Measurements from ENCODE around the gene SPOCK1. TPM values are rescaled to one million over a fixed set of nuclear protein-coding genes. Genes with fewer than 3 reads are reported as not detected.

The SPOCK1 gene
- total RNA-seq, 1 experiment from 2014 or later = 0.27 TPM

GRCh38 chr5:137486707-137487106, 12.4 kb downstream of the SPOCK1 start:
- no peak overlapping the region for H3K4me3 ChIP-seq (replicated peaks in 1 of 2; ENCODE audit: low read depth in 1 of 2, low read length in 2 of 2)
- TF ChIP-seq CBX3 (IDR thresholded peaks at IDR 0.05; ENCODE audit: low read depth) = no peak
- TF ChIP-seq SRF (IDR thresholded peaks at IDR 0.05; ENCODE audit: low read depth) = no peak
- no peak for TF ChIP-seq CTCF (IDR thresholded peaks at IDR 0.05 in 2 of 3, conservative IDR thresholded peaks at IDR 0.05 in 1 of 3; ENCODE audit: borderline replicate concordance in 1 of 3, insufficient read depth in 1 of 3, low read depth in 2 of 3, low read length in 2 of 3)
- TF ChIP-seq REST (IDR thresholded peaks at IDR 0.05; ENCODE audit: low read depth) = no peak
- TF ChIP-seq YY1 (IDR thresholded peaks at IDR 0.05; ENCODE audit: extremely low read depth, insufficient replicate concordance, low read depth, low read length) = no peak
- TF ChIP-seq ZFX (IDR thresholded peaks at IDR 0.05) = no peak
- no peak for TF ChIP-seq CEBPB (IDR thresholded peaks at IDR 0.05; ENCODE audit: low read depth)
- no peak for TF ChIP-seq RAD21 (IDR thresholded peaks at IDR 0.05; ENCODE audit: low read depth)
- TF ChIP-seq JUND (IDR thresholded peaks at IDR 0.05) = no peak
- TF ChIP-seq TCF7L2 (IDR thresholded peaks at IDR 0.05; ENCODE audit: borderline replicate concordance, extremely low read depth, insufficient read depth, insufficient read length) = no peak
- no peak for TF ChIP-seq POLR2A (IDR thresholded peaks at IDR 0.05; ENCODE audit: borderline replicate concordance, extremely low read depth, insufficient read depth, insufficient read length)
- TF ChIP-seq POLR2AphosphoS5 (IDR thresholded peaks at IDR 0.05; ENCODE audit: low read depth, low read length) = no peak
- no peak for TF ChIP-seq ZBTB33 (IDR thresholded peaks at IDR 0.05; ENCODE audit: extremely low read depth, insufficient replicate concordance, low read length)
- TF ChIP-seq EZH2 (IDR thresholded peaks at IDR 0.05) = no peak
- no peak for TF ChIP-seq EZH2phosphoT487 (IDR thresholded peaks at IDR 0.05; ENCODE audit: borderline replicate concordance)
- TF ChIP-seq MAX (IDR thresholded peaks at IDR 0.05) = no peak
- TF ChIP-seq ELF1 (IDR thresholded peaks at IDR 0.05; ENCODE audit: borderline replicate concordance, low read depth) = no peak
- no peak for TF ChIP-seq ZNF274 (IDR thresholded peaks at IDR 0.05; ENCODE audit: low read depth, low read length)
- TF ChIP-seq SP1 (IDR thresholded peaks at IDR 0.05; ENCODE audit: low read depth) = no peak
- TF ChIP-seq EGR1 (IDR thresholded peaks at IDR 0.05; ENCODE audit: low read depth) = no peak
- no peaks in the 10 kb centered on the region for H3K36me3 ChIP-seq (ENCODE audit: control insufficient read depth in 1 of 2, insufficient read depth in 2 of 2, low read length in 2 of 2)
- DNase-seq (ENCODE audit: low read depth, low spot score) = no peak
- POLR2A ChIA-PET = no interaction called here
- H3K27me3 ChIP-seq (ENCODE audit: insufficient read depth, low read length) = peaks cover 8% of the 10 kb centered on the region; the same call in 1 of the 2 replicates
- no peaks in the 10 kb centered on the region for H3K9me2 ChIP-seq (ENCODE audit: insufficient read depth)
- H3K4me1 ChIP-seq (ENCODE audit: control insufficient read depth in 1 of 2, insufficient read depth in 2 of 2, low read length in 2 of 2) = no peaks in the 10 kb centered on the region
- no peak overlapping the region for H2AFZ ChIP-seq (ENCODE audit: low read depth, low read length, poor library complexity, severe bottlenecking)
- CTCF ChIA-PET = no interaction called here
- no peak overlapping the region for H3K27ac ChIP-seq (ENCODE audit: low read depth, low read length)
- intact Hi-C loops (cut with micrococcal nuclease) = no loop called here
- ATAC-seq = no peak
- no peaks in the 10 kb centered on the region for H3K9me3 ChIP-seq (ENCODE audit: control insufficient read depth in 1 of 2, insufficient read depth in 1 of 2, low read depth in 1 of 2, low read length in 2 of 2)
- H3K4me2 ChIP-seq (ENCODE audit: low read length) = no peak overlapping the region
- RAD21 ChIA-PET (ENCODE audit: low non-redundant PET in 1 of 2, low total read pairs in 2 of 2, uncharacterized antibody in 2 of 2, unreplicated experiment in 2 of 2) = no interaction called here
- H3K79me2 ChIP-seq (ENCODE audit: insufficient read depth, low read length) = no peaks in the 10 kb centered on the region
- no peaks in the 10 kb centered on the region for H4K20me1 ChIP-seq (ENCODE audit: insufficient read depth)
- BruUV-seq (replicated peaks) = no TSS peak
- H3K9ac ChIP-seq (ENCODE audit: low read length) = no peak overlapping the region

Measured in HCT116 (cell line).